Spleen (tissue), 7 donors: Measurements from ENCODE around the gene DENND1B.

Source experiments
- POLR2A ChIP-seq, 3 donors: fragments of 450-650 bp; IDR thresholded peaks; one replicate each; pipeline ENCODE4 v1.5.1; 2017; ENCODE audit warnings: antibody characterized with exemption in 3 of 3, mild to moderate bottlenecking in 1 of 3
- POLR2AphosphoS5 ChIP-seq, 3 donors: sonication (generic); formaldehyde crosslinking; IDR thresholded peaks; one replicate each; pipeline ENCODE4 v1.5.1; 2017; ENCODE audit warnings: antibody characterized with exemption in 3 of 3
- TF ChIP-seq, protein P1 (sequence below), 11 experiments: fragments of 200-600 bp in 7 of 11; fragments of 450-650 bp in 4 of 11; sonication (generic) in 4 of 11; IDR thresholded peaks in 8 of 11; conservative IDR thresholded peaks in 3 of 11; 1 replicate in 7 of 11; 2 replicates in 4 of 11; pipeline versions ENCODE4 v1.4.0 to v1.8.0; 2016 to 2021; ENCODE audit warnings: antibody characterized with exemption in 11 of 11, inconsistent platforms in 4 of 11, mild to moderate bottlenecking in 1 of 11
- donor health status: DM: no; HTN: no; CAD: no; lungs with moderate emphysema.
- donor health status: DM: no; HTN: no; CAD: no.
- donor health status: DM: no; HTN: no; CAD: no.

DNA sequence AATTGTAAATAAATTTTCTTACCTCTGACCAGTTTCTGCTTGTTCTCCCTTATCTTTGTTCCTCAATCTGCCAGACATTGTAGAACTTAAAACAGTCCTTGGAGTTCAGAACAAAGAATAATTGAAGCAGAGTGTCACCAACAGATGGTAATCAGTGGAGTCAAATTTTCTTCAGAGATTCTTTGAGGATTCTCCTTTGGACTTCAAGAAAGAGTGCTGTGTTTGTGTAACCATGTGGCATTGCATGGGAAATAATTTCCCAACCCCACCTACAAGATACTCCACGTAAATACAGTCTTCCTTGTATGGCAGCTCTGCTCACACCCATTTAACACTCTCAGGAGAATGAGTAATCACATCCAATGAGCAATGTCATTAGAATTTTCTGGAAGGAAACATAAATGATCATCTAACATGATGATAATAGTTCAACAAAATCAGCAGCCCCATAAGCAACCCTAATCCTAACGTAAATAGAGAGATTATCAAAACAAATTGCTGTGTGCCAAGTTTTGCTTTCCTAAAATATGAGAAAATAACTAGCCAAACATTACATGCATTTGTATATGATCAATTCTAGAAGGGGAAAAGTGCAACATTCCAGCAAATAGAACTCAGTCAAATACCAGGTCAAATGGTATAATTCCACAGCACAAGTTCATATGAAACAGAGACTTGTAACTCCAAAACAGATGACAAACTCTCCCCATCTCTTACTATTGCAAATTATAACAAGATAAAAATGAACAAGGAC lies 6.9 kb upstream of the DENND1B start:
- TF ChIP-seq POLR2A (IDR thresholded peaks at IDR 0.05) (no peak), POLR2AphosphoS5 (IDR thresholded peaks at IDR 0.05) (no peak)
- TF ChIP-seq, protein P1, sequence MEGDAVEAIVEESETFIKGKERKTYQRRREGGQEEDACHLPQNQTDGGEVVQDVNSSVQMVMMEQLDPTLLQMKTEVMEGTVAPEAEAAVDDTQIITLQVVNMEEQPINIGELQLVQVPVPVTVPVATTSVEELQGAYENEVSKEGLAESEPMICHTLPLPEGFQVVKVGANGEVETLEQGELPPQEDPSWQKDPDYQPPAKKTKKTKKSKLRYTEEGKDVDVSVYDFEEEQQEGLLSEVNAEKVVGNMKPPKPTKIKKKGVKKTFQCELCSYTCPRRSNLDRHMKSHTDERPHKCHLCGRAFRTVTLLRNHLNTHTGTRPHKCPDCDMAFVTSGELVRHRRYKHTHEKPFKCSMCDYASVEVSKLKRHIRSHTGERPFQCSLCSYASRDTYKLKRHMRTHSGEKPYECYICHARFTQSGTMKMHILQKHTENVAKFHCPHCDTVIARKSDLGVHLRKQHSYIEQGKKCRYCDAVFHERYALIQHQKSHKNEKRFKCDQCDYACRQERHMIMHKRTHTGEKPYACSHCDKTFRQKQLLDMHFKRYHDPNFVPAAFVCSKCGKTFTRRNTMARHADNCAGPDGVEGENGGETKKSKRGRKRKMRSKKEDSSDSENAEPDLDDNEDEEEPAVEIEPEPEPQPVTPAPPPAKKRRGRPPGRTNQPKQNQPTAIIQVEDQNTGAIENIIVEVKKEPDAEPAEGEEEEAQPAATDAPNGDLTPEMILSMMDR (IDR thresholded peaks at IDR 0.05 in 8 of 11, conservative IDR thresholded peaks at IDR 0.05 in 3 of 11): no peak
